ENCODE data around the gene FMN1.
"Not testable (repeated sequence)": the region's sequence is repeated elsewhere in the genome, so short reads cannot be mapped to it uniquely, and the experiment has no call there.

FMN1 gene

DNA sequence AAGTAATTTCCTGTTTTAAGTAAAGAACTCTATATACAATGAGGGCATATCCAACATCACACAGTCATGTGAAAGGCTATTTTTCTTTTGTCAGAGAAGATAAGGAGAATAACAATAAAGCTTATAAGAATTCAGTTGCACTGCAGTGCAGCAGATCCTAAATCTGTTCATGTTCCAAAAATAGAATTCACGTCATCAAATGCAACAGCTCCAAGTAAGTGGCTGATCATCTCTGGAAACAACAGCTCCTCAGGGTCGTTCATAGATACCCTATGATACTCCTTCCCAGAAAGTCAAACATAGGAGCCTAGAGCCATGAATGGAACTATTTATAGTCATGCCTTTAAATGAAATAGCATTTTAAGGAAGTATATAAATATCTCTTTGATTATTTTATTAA, 100.2 kb downstream of the FMN1 start:
- DNase-seq (ENCODE audit: low read depth), result no peak

DNA sequence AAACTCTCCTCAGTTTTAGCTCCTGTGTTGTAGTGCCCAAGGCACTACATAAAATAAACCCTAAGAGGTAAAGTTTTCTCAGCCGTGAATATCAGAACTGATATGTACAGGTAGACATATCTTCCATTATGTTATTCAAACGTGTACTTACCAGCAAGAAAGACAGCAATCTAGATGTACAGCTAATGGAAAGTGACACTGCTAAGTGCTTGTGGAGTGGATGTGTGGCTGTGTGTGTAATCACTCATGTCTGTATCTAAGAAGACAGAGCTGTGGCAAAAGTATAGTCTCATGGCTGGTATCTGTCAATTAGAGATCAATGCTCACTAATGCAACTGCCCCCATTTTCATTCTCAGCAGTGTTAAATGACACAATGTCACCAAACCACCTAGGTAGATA, 101.3 kb downstream of the FMN1 start:
- DNase-seq (ENCODE audit: low read depth), result no peak

DNA sequence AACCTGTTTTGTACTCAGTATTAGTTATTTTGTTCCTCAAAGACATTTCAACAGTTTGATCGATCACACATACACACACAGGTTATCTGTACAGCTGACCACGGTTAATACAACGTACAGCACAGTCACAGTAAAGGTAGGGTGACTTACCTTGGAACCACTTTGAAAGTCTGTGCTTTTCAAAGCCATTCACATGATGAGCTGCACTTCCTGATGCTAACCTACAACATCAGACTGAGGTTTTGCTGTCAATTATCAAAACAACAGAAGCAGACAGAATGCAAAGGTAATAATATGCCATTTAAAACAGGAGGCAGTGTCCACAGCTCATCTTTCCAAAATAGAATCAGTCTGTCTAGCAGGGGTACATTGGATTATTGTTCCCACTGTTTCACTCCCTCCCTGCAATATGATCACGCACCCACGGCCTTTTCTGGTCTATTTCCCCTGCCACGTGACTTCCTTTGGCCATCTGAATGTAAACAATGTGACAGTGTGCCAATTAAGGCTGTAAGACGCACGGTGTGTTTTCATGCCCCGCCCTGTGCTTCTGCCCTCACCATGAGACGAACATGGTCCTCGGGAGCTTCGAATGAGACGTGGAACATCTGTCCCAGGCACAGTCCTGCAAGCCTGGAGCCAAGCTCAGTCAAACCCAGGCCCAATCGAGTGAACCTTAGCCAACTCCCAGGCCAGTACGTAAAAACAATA, 102.4 kb downstream of the FMN1 start:
- no peak for DNase-seq (ENCODE audit: low read depth)

DNA sequence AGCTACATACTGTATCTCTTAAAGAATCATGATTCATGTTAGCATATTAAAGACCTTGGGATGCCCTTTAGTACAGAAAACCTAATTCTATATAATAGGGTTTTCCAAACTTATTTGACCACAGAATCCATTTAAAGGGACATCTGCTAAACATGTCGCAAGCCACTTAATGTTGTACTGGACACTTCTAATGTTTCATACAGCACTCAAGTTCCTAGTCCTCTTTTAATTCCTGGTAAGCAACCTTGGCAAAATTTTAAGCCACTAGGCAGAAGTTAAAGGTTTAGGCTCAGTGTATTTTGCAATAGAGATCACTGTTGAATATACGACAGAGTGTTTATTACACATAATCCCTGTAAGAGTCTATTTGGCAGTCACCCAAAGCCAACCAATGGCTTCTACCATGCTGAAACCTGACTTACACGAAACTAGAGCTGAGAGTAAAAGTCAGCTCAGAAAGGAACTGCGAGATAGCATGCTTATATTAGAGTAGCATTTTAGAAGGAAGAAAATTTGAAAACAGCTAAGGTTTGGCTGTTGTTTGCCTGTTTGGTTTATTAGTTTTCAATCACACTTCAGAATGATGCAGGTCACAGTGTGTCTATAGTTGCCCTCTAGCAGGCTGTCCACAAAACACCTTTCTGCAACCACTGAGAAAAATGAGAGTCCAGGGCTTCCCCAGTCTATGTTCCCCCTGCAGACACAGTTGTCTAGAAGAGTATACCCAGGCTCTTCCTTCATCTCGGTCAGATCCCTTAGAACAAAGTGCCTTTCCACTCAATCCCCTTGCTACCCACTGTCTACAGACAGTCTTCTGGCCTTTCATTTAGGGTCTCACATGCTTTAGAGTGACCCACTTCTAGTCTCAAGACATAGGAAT, 104.4 kb downstream of the FMN1 start:
- no peak for DNase-seq (ENCODE audit: low read depth)

DNA sequence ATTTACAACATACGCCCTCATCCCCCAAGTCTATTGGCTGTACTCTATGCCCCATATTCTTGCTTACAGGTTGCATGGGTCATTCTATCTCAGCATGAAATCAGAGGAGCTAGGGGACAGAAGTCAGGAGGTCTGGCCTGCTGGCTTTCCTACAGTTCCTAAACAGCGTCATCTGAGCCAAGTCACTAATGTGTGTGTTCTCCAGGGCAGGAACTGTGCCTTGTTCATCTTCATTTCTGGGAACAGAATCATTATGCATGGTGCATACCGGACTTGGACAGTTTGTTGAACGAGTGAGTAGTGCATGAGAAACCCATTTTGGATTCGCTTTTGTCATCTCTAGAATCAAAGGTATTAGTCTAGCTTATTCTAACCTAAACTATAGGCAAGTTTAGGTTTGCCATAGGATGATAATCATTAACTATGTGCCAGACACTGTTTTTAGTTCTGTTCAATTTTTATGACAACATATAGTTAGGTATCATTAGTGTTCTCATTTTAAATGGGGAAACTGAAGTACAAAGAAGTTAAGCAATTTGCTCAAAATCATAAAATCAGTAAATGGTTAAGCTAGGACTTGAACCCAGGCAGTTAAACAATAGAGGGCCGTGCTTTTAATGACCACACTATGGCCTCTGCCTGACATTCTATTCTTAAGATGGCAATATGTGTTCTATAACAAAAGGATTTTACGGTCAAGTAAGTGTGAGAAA, 105.2 kb downstream of the FMN1 start:
- DNase-seq (ENCODE audit: low read depth), result no peak

DNA sequence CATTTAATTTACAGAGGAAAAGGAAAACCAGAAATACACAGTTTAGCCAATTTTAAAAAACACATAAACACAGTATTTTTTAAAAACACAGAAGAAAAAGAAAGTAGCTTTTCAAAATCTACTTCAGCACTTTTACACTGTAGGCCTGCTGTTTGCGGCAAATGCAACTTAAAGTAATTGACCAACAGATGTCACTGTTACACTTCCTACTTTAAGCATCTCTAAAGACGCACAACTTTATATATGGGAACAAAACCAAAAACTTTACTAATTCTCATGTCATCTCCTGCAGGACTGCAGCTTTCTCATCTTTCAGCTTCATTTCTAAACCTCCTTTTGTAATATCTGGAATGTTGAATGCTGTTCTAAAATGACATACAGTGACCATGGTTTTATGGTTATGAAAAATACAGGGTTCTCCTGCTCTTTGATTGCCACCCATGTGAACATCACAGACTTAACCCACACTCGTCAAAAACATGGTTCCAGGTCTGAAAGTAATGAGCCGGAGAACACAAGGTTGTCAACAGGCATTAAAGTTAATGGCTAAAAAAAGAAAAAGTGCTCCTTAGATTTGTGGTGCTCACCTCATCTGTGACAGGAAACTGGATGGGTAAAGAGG, 107.9 kb downstream of the FMN1 start:
- DNase-seq (ENCODE audit: low read depth), result no peak

DNA sequence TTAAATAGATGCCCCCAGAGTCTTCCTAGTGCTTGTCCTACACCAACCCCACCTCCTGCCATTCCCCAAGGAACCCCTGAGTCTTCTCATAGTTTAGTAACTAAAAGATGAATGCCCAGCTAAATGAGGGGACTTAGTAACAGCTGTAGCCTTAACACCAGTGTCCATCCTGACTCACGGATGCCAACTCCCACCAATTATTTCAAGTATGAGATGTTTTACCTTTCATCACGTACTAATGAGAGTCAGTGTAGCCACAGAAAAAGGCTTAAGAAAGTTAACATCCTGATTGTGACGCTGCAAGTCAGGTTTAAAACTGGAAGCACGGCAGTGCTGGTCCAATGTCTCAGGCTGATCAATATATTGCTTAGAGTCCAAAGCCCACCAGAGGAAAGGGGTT, 109.9 kb downstream of the FMN1 start:
- no peak for DNase-seq (ENCODE audit: low read depth)

DNA sequence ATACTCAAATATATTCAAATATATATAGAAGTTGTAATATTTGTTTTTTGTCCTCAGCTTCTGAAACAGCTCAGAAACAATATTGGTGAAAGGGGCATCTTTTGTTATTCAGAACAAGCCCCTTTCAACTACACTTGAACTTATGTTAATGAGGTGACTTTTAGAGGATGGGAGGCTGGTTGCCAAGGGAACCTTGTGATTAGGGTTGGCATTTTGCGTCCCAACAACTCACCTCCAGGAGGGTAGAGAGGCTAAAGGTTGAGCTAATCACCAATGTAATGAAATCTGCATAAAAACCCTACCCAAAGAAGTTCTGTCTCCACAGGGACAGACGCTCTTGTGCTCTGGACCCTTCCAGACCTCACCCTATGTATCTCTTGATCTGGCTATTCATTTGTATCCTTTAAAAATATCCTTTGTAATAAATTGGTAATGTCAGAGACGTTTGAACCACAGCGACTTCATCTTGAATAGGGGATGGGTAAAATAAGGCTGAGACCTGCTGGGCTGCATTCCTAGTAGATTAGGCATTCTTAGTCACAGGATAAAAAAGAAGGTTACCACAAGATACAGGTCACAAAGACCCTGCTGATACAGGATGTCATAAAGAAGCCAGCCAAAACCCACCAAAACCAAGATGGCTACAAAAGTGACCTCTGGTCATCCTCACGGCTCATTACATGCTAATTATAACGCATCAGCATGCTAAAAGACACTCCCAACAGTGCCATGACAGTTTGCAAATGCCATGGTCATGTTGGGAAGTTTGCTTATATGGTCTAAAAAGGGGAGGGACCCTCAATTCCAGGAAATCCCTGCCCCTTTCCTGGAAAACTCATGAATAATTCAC, 111.1 kb downstream of the FMN1 start:
- DNase-seq (ENCODE audit: low read depth), result no peak

DNA sequence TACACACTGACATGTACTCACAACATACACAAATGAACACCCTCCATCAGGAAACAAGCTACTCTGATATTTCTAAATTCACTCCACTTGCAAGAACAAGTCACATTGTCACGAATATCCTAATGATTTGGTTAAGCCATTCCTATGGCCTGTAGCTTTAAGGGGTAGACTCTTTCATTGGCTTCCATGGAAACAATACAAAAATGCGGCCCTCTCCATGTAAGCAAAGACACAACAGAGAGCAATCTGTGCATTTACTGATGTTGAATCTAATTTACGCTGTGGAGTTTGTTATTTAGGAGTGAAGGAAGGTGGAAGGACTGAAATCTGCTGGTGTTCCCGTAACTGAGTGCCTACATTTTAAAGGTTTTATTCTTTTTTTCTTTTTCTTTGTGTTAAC, 114.5 kb downstream of the FMN1 start:
- no peak for DNase-seq (ENCODE audit: low read depth)

DNA sequence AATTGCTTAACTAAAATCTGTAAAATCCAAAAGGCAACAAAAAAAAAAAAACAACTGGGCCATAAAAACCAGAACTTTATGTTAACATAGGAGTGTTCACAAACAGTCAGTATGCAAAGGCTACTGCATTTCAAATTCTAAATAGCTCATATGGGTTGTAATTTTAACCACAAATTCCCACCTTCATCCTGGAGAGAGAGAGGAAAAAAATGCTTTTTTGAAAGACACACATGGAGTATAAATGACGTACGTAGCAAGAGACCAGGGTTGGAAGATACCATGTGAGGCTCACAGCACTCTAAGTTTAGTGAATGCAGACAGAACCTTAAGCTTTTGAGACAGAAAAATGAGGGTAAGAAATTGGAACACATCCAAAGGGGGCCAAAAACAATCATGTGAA, 115.9 kb downstream of the FMN1 start:
- DNase-seq (ENCODE audit: low read depth), result no peak

DNA sequence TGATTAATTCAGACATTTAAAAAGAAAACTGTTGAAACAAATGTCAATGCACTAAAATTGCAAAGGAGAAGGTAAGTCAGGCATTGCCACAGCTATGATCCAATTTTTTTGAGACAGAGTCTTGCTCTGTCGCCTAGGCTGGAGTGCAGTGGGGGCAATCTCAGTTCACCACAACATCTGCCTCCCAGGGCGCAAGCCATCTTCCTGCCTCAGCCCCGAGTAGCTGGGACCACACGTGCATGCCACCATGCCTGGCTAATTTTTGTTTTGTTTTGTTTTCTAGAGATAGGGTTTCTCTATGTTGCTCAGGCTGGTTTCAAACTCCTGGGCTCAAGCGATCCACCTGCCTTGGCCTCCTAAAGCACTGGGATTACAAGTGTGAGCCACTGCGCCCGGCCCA, 117.6 kb downstream of the FMN1 start:
- DNase-seq (ENCODE audit: low read depth), result no peak

DNA sequence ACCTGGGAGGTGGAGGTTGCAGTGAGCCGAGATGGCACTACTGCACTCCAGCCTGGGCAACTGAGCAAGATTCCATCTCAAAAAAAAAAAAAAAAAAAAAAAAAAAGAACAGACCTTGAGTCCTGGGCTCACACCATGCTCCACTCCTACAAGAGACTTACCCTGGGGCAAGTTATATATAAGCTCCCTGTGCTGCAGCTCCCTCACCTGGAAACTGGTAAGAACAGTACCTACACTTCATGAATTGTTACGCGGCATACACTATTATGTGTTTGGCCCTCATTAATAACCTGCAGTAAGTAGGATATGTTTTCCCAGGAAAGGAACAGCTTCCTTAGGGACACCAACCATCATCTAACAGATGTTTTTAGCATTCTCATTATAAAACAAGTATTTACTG, 119.6 kb downstream of the FMN1 start:
- no peak for DNase-seq (ENCODE audit: low read depth)

DNA sequence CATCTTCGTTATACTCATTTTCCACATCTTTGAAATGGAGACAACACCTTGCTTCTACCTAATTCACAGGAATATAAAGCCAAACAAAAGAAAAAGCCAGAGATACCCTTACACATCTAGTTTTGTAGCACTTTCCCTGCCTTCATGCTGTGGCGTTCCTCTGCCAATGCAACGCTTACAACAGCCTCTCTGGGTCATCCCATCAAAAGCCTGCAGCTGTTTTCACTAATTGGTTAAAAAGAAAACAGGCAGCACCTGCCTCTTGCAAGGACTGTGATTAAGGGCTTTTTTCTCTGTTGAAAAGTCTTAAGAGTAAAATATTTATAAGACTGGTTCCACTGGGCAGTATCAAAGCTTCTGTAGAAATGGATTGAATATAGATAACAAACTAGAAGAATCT, 120.3 kb downstream of the FMN1 start:
- no peak for DNase-seq (ENCODE audit: low read depth)

DNA sequence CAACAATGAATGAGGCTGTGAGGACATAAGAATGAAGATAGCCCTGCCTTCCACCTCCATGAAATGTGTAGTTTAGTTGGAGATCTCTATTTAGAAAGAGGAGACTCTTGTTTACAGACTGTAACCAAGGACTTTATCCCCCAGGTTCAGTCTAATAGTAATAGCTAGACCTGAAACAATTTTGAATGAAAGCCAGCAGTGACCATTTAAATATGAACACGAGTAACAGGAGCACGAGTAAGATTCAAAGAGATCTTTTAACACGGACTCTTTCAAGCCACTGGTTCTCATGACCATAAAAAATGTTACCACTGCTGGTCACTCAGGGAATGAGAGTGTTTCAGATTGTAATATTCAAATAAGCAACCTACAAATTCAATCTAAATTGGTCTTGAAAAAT, 123.1 kb downstream of the FMN1 start:
- no peak for DNase-seq (ENCODE audit: low read depth)

DNA sequence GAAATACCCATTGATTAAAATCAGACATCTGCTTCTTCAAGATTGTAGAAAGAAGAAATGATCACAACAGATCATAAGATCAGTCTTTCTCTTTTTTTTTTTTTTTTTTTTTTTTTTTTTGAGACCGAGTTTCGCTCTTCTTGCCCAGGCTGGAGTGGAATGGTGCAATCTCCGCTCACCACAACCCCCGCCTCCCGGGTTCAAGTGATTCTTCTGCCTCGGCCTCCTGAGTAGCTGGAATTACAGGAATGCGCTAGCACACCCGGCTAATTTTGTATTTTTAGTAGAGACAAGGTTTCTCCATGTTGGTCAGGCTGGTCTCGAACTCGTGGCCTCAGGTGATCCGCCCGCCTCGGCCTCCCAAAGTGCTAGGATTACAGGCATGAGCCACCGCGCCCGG, 124.6 kb downstream of the FMN1 start:
- not testable (repeated sequence) for DNase-seq (ENCODE audit: low read depth)

DNA sequence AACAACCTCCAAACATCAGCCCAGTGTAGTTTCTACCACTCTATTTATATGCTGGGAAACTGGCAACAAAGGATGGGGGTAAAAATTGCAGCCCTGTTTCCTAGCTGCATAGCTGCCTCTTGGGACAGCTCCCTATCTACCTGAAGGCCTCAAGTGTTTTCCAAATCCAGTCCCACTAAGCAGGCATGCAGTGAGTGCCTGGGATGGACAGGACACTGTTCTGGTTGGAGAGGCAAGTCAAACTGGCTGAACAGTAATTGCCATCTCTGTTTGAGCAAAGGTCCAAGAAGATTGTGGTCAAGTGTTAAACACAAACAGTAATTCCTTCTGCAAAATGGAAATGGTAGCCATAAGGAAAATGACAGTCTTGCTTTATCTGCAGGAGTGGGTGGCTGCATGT, 125.4 kb downstream of the FMN1 start:
- no peak for DNase-seq (ENCODE audit: low read depth)

DNA sequence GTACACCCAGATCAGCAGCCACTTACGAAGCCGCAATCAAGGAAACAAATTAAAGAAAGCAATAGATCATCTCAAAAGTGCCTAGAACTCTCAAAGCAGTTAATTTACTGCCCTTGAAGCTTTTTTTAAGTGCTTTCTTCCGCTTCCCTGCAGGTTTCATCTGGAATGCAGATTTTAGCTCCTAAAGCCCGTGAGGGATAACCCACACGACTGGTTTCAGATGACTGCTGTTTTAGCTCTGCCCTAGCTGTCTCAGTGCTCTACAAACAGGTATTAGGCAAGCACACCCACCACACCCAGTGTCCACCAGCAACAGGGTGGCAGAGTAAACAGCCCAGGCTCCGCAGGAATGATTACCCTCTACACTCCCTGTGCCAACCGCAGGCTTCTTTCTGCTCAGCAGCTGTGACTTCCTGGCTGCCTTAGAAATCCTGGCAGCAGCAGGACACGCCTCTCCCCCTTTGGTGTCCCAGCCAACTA, 126.0 kb downstream of the FMN1 start:
- DNase-seq (ENCODE audit: low read depth), result no peak

DNA sequence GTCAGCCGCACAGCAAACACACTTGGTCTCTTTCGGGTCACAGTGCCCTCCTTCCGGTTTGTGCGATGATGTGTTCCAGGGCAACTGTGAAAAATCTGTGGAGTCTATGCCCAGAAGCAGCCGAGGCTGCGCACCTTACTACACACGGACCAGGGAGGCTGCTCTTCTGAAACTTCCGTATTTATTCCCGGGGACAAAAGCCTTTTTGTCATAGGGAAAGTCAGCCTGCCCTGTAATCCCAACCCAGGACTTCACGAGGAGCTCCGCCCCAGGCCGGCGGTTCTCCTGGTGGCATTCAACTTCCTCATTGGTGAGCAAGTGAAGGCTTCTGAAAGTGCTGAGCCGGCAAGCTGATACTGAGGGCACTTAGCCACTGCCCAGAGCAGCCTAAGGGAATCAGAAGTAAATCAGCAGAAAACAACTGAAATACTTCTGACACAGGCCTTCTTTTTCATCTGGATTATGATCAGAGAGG, 126.5 kb downstream of the FMN1 start:
- peak; percentile 1 for DNase-seq (ENCODE audit: low read depth)

DNA sequence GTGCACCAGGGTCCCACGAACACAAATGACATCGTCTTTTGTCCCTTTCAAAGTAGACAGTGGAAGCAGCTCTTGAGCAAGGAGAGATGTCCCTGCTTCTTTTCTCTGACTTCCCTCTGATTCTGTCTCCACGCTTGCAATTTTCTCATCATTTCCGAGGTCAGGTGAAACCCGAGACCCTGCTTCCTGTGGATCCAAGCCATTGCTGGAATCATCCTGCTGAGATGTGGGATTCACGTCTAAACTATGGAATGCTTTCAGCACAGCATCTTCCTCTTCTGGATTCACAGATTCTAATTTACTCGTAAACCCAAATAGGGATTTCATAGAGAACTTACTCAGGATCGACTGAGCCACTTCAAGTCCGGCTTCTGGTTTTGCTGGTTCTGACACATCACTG, 127.1 kb downstream of the FMN1 start:
- DNase-seq (ENCODE audit: low read depth), result no peak

DNA sequence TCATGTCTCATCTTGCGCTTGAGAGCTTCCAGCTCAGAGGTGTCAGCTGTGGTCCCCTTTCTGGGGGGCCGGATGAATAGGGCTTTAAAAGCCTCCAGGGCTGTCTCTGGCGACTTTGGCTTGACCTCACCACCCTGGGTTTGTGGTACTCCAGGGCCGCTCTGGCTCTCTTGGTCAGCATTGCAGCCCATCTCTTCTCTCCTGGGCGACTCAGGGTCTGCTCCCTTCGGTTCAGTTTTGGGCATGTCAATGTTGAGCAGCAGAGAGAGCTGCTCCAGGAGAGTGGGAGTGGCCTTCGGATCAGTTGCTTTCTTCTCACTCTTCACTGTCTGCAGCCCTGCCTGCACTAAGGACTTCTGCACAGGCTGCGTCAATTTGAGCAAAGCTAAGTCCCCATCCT, 127.9 kb downstream of the FMN1 start:
- no peak for DNase-seq (ENCODE audit: low read depth)

DNA sequence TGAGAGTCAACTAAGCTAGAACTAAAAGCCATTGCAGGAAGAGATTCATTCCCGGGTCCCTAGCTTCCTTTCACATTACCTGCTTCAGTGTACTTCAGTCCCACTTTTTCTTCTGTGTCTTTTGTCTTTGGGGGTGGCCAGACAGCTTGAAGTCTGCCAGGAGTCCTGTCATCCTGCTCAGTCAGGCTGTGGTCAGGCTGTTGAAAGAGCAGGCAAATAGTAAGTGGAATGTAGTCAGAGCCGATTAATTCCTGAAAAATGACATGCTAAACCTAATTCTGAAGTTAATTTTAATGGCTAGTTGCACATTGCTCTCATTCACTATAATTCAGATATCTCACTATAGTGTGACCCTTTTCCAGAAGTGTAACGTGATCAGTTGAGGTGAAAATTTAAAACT, 129.6 kb downstream of the FMN1 start:
- no peak for DNase-seq (ENCODE audit: low read depth)
